K562 (cell line): ENCODE results near the gene MARCHF9. TPM values are rescaled to one million over a fixed set of nuclear protein-coding genes. Genes with fewer than 3 reads are reported as not detected.

Experiments
- ATAC-seq: fragments of 200-7000 bp; cut with Tn5 transposase; 3 replicates; pipeline ENCODE4 v1.9.1; 2020; ENCODE audit warnings: moderate library complexity
- BruUV-seq: library from RNA; stranded (reverse); fragments of 400-500 nt; replicated peaks from 2 replicates; lab custom pipeline; 2021; lab: Mats Ljungman, UMichigan
- CTCF ChIA-PET: fragments of 300-600 bp; formaldehyde crosslinking; extraction: SDS; loops from one replicate; lab custom pipeline; 2021; ENCODE audit warnings: low intra/inter-chr PET ratio; lab: Yijun Ruan, JAX
- POLR2A ChIA-PET: fragments of 300-600, 350-650 bp; sonication (Branson Sonifier 250); formaldehyde crosslinking; extraction: SDS; loops from one replicate; lab custom pipeline; 2021; ENCODE audit warnings: antibody characterized with exemption, inconsistent platforms; lab: Yijun Ruan, JAX
- DNase-seq, 4 experiments: peaks; one replicate each; pipeline versions ENCODE4 v3.0.0 to v3.0.0-alpha.2; 2011 to 2018; ENCODE audit warnings: low spot score in 3 of 4, mixed read lengths in 3 of 4; ENCODE audit errors: extremely low read depth in 1 of 4
- FAIRE-seq: peaks from 2 replicates; lab custom pipeline; 2011; peaks lifted over from hg19 to GRCh38; lab: Jason Lieb, UNC
- H2AFZ ChIP-seq: 2 replicates; pipeline ENCODE4 v1.6.0; 2011; ENCODE audit warnings: low read depth, low read length, control low read depth, inconsistent platforms
- H3K27ac ChIP-seq: fragments of 200-600 bp; 3 replicates; pipeline ENCODE4 v1.8.0; 2011; ENCODE audit warnings: low read depth, mild to moderate bottlenecking, control low read depth, inconsistent platforms, low read length, moderate library complexity, mixed read lengths; ENCODE audit errors: extremely low read depth
- H3K27me3 ChIP-seq, 2 experiments: fragments of 300-600 bp in 1 of 2; 2 replicates in 1 of 2; 3 replicates in 1 of 2; pipeline versions ENCODE4 v1.6.0 to v1.8.0; 2011; ENCODE audit warnings: inconsistent platforms in 2 of 2, low read length in 2 of 2, mild to moderate bottlenecking in 1 of 2, mixed read lengths in 1 of 2, moderate library complexity in 1 of 2; ENCODE audit not compliant: control insufficient read depth in 2 of 2, insufficient read depth in 2 of 2
- H3K36me3 ChIP-seq: fragments of 300-600 bp; 3 replicates; pipeline ENCODE4 v1.8.0; 2011; ENCODE audit warnings: mild to moderate bottlenecking, low read length, inconsistent platforms; ENCODE audit not compliant: control insufficient read depth, insufficient read depth
- H3K4me1 ChIP-seq, 2 experiments: fragments of 200-600 bp in 1 of 2; replicated peaks in 1 of 2; 2 replicates in 1 of 2; 3 replicates in 1 of 2; pipeline versions ENCODE4 v1.5.1 to v1.8.0; 2011; ENCODE audit warnings: inconsistent platforms in 2 of 2, low read length in 2 of 2, mild to moderate bottlenecking in 1 of 2, mixed read lengths in 1 of 2, moderate library complexity in 1 of 2; ENCODE audit not compliant: control insufficient read depth in 2 of 2, insufficient read depth in 2 of 2
- H3K4me2 ChIP-seq: 2 replicates; pipeline ENCODE4 v1.6.1; 2011; ENCODE audit warnings: low read length, control low read depth, inconsistent platforms, mixed read lengths; ENCODE audit not compliant: insufficient read depth
- H3K4me3 ChIP-seq: fragments of 200-600 bp; sonication (generic), shearing (Covaris generic); 2 replicates; pipeline ENCODE4 v1.5.1; 2016; ENCODE audit warnings: control low read depth, inconsistent platforms
- H3K79me2 ChIP-seq: fragments of 200-600 bp; 3 replicates; pipeline ENCODE4 v1.8.0; 2011; ENCODE audit warnings: low read length, inconsistent platforms; ENCODE audit not compliant: control insufficient read depth, insufficient read depth
- H3K9ac ChIP-seq, 2 experiments: 2 replicates each; pipeline versions ENCODE4 v1.6.0 to v1.6.1; 2011; ENCODE audit warnings: low read depth in 2 of 2, low read length in 2 of 2, control low read depth in 1 of 2, inconsistent platforms in 1 of 2, mild to moderate bottlenecking in 1 of 2, mixed read lengths in 1 of 2; ENCODE audit not compliant: insufficient read depth in 1 of 2
- H3K9me1 ChIP-seq: one replicate; pipeline ENCODE4 v1.6.0; 2011; ENCODE audit warnings: inconsistent platforms, mild to moderate bottlenecking, low read length, moderate library complexity; ENCODE audit not compliant: control insufficient read depth, insufficient read depth
- H3K9me3 ChIP-seq: replicated peaks from 2 replicates; pipeline ENCODE4 v1.5.1; 2011; ENCODE audit warnings: low read depth, low read length, inconsistent platforms; ENCODE audit not compliant: control insufficient read depth, insufficient read depth
- H4K20me1 ChIP-seq: replicated peaks from 2 replicates; pipeline ENCODE4 v1.6.1; 2011; ENCODE audit warnings: low read length, inconsistent platforms, mixed read lengths; ENCODE audit not compliant: control insufficient read depth, insufficient read depth
- HNRNPL ChIP-seq: fragments of 200-400 bp; formaldehyde crosslinking; IDR thresholded peaks from 2 replicates; pipeline ENCODE4 v1.6.1; 2017; ENCODE audit warnings: low read depth, mild to moderate bottlenecking, low read length
- KLF1 ChIP-seq: fragments of 450-650 bp; IDR thresholded peaks from 2 replicates; pipeline ENCODE4 v1.6.1; 2016; ENCODE audit warnings: missing genetic modification characterization, missing compliant biosample characterization
- MTA3 ChIP-seq: fragments of 450-650 bp; formaldehyde crosslinking; IDR thresholded peaks from 2 replicates; pipeline ENCODE4 v1.6.1; 2017; ENCODE audit warnings: mild to moderate bottlenecking, borderline replicate concordance
- NFYB ChIP-seq: IDR thresholded peaks from 2 replicates; pipeline ENCODE4 v1.6.1; 2011; ENCODE audit warnings: mild to moderate bottlenecking, moderate library complexity; ENCODE audit not compliant: insufficient read length; ENCODE audit errors: extremely low read depth
- POLR3A ChIP-seq: IDR thresholded peaks from 2 replicates; pipeline ENCODE4 v1.6.1; 2011; ENCODE audit warnings: borderline replicate concordance, mild to moderate bottlenecking, moderate library complexity; ENCODE audit not compliant: insufficient read length, insufficient read depth; ENCODE audit errors: extremely low read depth
- PPARD ChIP-seq: fragments of 250-450 bp; sonication (Bioruptor Pico); IDR thresholded peaks from 2 replicates; pipeline ENCODE4 v1.8.0; 2022; ENCODE audit warnings: inconsistent platforms, mild to moderate bottlenecking, moderate library complexity
- WHSC1 ChIP-seq: IDR thresholded peaks from one replicate; pipeline ENCODE4 v1.6.1; 2012; ENCODE audit warnings: low read length, control low read depth, inconsistent platforms
- ZNF324 ChIP-seq: fragments of 250-450 bp; sonication (Bioruptor Pico); IDR thresholded peaks from 2 replicates; pipeline ENCODE4 v1.4.0; 2020; ENCODE audit warnings: mild to moderate bottlenecking
- WGBS: fragments of 100-300 bp; shearing (Covaris generic); methylation state at CpG from one replicate; pipeline ENCODE4 v1.1.6; 2016; ENCODE audit warnings: low coverage, mixed read lengths; ENCODE audit not compliant: insufficient coverage; ENCODE audit errors: missing lambda C conversion rate; 5-methylcytosine and 5-hydroxymethylcytosine counted together
- in situ Hi-C: fragments of 300-500 bp; cut with MboI; formaldehyde crosslinking; loops from 4 replicates; pipeline ENCODE4 v1.15.0; 2018; ENCODE audit warnings: inconsistent platforms, mixed read lengths
- intact Hi-C: fragments of 100-400 bp; cut with micrococcal nuclease; formaldehyde crosslinking; loops from 2 replicates; pipeline ENCODE4 v1.14.2; 2022
- polyA plus RNA-seq, 8 experiments: library from polyadenylated mRNA; depleted of rRNA in 4 of 8; stranded (reverse) in 5 of 8; unstranded in 3 of 8; fragments of >200 nt; fragmentation: Nextera tagmentation in 2 of 8; fragmentation: Illumina TruSeq in 1 of 8; extraction: Ambion mirVana in 2 of 8; extraction: Trizol in 1 of 8; gene quantifications; 2 replicates each; pipeline versions ENCODE4 v1.2.1 to v1.2.3, GENCODE V29; 2011 to 2014; ENCODE audit warnings: inconsistent platforms in 1 of 8, missing spikeins in 1 of 8
- total RNA-seq, 7 experiments: library from RNA; depleted of rRNA in 6 of 7; stranded (reverse); fragments of >200 nt in 6 of 7; fragmentation: Illumina TruSeq in 2 of 7; extraction: Trizol in 2 of 7; gene quantifications; 2 replicates each; pipeline versions ENCODE4 v1.2.1 to v1.2.3, GENCODE V29; 2011 to 2021; ENCODE audit warnings: low replicate concordance in 1 of 7
- TF ChIP-seq, protein P1 (sequence below), 2 experiments: fragments of 450-650 bp in 1 of 2; sonication (generic) in 1 of 2; formaldehyde crosslinking in 1 of 2; IDR thresholded peaks; 2 replicates each; pipeline versions ENCODE4 v1.7.1 to v1.9.0; 2016 to 2022; ENCODE audit warnings: inconsistent platforms in 1 of 2, mild to moderate bottlenecking in 1 of 2, missing genetic modification reagents in 1 of 2
- TF ChIP-seq, protein P2 (sequence below): fragments of 250-450 bp; sonication (Bioruptor Pico); IDR thresholded peaks from 2 replicates; pipeline ENCODE4 v1.5.1; 2021; ENCODE audit warnings: mild to moderate bottlenecking

The MARCHF9 gene
- total and polyA plus RNA-seq, 9 of the 15 experiments (the other 6 are each of a cell fraction or from before 2014, with no cell fraction given) = 0.80 to 12.4 (median 6.2) TPM

DNA sequence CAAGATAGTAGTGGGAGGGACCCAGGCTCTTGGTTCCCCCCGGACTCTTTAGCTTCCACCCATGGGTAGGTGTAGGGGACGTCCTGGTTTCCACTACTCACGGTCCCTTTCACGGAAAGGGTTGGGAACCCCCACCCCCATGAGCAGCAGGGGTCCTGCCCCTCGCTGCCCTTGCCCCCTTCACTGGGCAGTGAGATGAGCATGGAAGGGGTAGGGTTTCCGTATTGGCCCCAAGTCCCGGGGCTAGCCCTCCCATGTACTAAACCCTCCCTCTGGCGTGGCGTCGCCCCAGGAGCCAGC lies 29.1 kb upstream of the MARCHF9 start:
- 47% methylated on average over 9 of the region's 10 CpGs for WGBS
- POLR2A ChIA-PET = interaction anchor here (0.9 kb wide), 1 partner anchor 93 kb away, joined by 4 read pairs; the partner anchor contains the start of gene AVIL
- Histone ChIP-seq H3K9me1 (no peaks in the 10 kb centered on the region), H4K20me1 (no peaks in the 10 kb centered on the region; the same call in 1 of the 2 replicates), H3K4me3 (no peak overlapping the region), H3K4me1 (peaks cover 0 to 20% of the 10 kb centered on the region in 2 experiments; a peak in 2 of 5 replicates), H3K4me2 (no peak overlapping the region), H3K27ac (no peak overlapping the region), H3K9me3 (no peaks in the 10 kb centered on the region; the same call in 1 of the 2 replicates), H3K27me3 (peaks cover 12 to 16% of the 10 kb centered on the region in 2 experiments), H3K79me2 (no peaks in the 10 kb centered on the region), H2AFZ (no peak overlapping the region), H3K36me3 (peaks cover 3% of the 10 kb centered on the region; the same call in 1 of the 3 replicates), H3K9ac (no peak overlapping the region)
- DNase-seq (no peak), ATAC-seq (no peak), FAIRE-seq (no peak)
- no TSS peak for BruUV-seq
- intact Hi-C loops = no loop called here
- TF ChIP-seq WHSC1 (no peak), KLF1 (tag) (no peak), HNRNPL (no peak), ZNF324 (CRISPR knock-in tag) (no peak), MTA3 (no peak), POLR3A (no peak), NFYB (no peak), PPARD (CRISPR knock-in tag) (no peak)
- TF ChIP-seq, protein P1, sequence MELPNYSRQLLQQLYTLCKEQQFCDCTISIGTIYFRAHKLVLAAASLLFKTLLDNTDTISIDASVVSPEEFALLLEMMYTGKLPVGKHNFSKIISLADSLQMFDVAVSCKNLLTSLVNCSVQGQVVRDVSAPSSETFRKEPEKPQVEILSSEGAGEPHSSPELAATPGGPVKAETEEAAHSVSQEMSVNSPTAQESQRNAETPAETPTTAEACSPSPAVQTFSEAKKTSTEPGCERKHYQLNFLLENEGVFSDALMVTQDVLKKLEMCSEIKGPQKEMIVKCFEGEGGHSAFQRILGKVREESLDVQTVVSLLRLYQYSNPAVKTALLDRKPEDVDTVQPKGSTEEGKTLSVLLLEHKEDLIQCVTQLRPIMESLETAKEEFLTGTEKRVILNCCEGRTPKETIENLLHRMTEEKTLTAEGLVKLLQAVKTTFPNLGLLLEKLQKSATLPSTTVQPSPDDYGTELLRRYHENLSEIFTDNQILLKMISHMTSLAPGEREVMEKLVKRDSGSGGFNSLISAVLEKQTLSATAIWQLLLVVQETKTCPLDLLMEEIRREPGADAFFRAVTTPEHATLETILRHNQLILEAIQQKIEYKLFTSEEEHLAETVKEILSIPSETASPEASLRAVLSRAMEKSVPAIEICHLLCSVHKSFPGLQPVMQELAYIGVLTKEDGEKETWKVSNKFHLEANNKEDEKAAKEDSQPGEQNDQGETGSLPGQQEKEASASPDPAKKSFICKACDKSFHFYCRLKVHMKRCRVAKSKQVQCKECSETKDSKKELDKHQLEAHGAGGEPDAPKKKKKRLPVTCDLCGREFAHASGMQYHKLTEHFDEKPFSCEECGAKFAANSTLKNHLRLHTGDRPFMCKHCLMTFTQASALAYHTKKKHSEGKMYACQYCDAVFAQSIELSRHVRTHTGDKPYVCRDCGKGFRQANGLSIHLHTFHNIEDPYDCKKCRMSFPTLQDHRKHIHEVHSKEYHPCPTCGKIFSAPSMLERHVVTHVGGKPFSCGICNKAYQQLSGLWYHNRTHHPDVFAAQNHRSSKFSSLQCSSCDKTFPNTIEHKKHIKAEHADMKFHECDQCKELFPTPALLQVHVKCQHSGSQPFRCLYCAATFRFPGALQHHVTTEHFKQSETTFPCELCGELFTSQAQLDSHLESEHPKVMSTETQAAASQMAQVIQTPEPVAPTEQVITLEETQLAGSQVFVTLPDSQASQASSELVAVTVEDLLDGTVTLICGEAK (IDR thresholded peaks at IDR 0.05) = no peak
- TF ChIP-seq, protein P1 (CRISPR knock-in tag; IDR thresholded peaks at IDR 0.05) = no peak
- TF ChIP-seq, protein P2, sequence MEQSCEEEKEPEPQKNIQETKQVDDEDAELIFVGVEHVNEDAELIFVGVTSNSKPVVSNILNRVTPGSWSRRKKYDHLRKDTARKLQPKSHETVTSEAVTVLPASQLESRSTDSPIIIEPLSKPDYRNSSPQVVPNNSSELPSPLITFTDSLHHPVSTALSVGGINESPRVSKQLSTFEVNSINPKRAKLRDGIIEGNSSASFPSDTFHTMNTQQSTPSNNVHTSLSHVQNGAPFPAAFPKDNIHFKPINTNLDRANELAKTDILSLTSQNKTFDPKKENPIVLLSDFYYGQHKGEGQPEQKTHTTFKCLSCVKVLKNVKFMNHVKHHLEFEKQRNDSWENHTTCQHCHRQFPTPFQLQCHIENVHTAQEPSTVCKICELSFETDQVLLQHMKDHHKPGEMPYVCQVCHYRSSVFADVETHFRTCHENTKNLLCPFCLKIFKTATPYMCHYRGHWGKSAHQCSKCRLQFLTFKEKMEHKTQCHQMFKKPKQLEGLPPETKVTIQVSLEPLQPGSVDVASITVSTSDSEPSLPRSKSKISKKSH (CRISPR knock-in tag) = no peak
- in situ Hi-C loops = no loop called here
- CTCF ChIA-PET = no interaction called here
